GM08714 (cell line): ENCODE measurements around the gene HNRNPA2B1.
"Not testable (repeated sequence)": the region's sequence is repeated elsewhere in the genome, so short reads cannot be mapped to it uniquely, and the experiment has no call there.

Experiments used
- H3K4me3 ChIP-seq: fragments of 200-500 bp; sonication (Bioruptor generic); 2 replicates; pipeline ENCODE4 v1.5.1; 2014; ENCODE audit warnings: mild to moderate bottlenecking, low read length, inconsistent platforms
- ZNF274 ChIP-seq: IDR thresholded peaks from 2 replicates; pipeline ENCODE4 v1.6.1; 2012; ENCODE audit warnings: mild to moderate bottlenecking, low read depth, low read length

HNRNPA2B1 gene

DNA sequence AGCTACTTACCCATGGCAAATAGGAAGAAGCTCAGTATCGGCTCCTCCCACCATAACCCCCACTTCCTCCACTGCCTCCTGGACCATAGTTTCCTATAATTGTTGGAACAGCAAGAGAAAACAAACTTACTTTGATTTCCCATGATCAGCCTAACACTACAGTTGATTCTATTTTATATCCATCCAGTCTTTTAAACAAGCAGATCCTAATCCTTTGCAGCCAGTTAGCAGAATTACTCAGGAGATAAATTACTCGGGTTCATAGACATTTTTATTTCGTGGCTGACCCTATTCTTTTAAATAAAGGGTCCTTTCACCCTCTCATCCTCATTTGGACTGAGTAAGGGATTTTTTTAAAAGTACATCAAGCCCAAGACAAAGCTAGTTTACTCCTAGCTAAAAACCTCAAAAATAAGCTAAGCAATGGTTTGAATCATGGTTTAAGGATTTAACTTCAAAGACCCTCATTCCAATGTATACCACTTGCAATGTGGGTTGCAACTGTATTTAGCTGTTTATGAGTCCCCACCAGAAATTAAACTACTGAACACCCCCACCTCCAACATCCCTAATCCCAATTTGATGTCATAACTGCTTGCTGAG is 8.0 kb downstream of the HNRNPA2B1 start:
- TF ChIP-seq ZNF274, result no peak
- H3K4me3 ChIP-seq, result no peak overlapping the region; the same call in 1 of the 2 replicates

DNA sequence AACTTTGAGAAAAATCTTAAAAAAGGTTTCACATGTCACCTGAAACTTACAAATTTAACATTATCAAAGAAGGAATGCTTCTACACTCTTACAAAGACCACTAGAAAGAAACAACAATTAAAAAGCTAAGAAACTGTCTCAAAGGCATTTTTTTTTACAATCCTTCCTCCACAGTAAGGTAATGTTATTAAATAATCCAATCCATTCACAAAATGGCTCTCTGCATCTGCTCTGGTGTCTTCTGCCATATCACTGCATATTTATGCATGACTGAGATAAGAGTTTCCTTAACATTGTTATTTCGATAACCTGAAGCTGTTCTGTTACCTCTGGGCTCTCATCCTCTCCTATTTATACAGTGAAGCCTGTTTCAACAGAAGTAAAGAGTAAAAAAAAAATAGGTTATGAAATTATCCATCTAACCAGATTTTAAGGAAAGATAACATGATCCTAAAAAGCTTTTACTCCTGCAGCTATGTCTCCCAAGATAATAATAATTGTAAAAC is 8.5 kb downstream of the HNRNPA2B1 start:
- no peak overlapping the region; the same call in 1 of the 2 replicates for H3K4me3 ChIP-seq
- no peak for TF ChIP-seq ZNF274

DNA sequence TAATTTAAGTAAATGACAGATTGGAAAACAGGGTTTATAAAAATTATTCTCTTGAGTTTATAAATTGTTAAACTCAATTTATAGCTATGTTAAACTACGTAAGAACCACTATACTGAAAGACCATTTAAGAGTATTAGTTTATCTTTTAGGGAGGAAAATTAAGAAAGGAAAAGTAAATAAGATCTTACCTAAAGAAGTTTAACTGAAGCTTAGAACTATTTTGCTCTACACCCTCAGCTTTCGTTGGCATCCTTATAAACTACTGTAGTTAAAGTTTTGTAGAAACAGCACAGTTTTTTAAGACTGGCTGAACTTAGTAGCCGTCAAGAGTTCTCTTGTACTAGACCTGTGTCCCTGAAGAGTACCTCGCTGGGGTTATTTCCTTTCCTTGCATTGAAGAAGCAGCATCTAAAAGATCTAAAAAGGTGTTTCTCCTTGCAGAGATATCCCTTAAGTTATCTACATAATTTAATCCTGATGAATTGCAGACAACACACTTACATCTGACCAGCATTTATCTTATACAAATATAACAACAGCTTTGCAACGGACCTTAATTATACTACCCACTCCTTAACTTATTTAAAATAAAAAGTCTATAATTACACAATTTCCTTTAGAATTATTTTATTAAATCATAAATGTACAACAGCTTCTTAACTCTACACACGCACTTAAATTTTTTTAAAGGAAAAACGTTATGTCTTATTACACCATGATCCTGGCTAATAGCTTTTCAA is 9.1 kb downstream of the HNRNPA2B1 start:
- no peak overlapping the region for H3K4me3 ChIP-seq
- no peak for TF ChIP-seq ZNF274

DNA sequence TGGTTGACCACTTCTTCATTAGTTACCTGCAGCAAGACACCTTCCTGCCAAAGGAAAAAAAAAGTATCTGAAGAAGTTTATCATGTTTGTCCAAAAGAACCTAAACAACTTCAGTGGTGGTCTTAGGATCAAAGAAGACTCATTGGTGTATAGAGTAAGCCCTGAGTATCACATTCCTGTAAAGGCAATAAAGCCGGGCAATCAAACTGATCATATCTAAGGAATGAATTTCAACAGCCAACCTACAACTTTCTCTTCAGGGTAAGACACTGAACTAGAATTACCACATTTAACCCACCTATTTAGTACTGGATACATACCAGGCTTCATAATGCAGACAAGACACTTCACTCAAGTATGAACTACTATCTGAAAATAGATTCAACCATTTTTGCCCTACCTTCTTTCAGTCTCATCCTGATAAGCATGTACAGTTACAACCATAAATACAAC is 10.1 kb downstream of the HNRNPA2B1 start:
- no peak for TF ChIP-seq ZNF274
- no peak overlapping the region for H3K4me3 ChIP-seq

DNA sequence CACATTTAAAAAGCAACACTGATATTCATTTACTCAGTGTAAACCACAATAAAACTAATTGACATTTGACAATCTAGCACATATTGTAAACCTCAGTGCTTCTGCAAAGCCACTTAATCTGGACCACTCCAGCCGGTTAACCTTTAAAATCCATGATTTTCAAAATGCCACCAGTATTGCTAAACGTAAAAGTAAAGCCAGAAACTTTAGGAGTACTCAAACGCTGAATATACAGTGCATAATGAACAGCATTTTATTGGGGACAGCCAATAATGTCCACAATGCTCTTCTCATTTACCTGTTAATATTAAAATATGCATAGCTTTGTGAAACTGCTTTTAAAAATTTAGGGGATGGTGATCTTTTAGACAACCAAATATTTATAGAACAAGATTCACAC is 10.8 kb downstream of the HNRNPA2B1 start:
- no peak for TF ChIP-seq ZNF274
- H3K4me3 ChIP-seq, result no peak overlapping the region

DNA sequence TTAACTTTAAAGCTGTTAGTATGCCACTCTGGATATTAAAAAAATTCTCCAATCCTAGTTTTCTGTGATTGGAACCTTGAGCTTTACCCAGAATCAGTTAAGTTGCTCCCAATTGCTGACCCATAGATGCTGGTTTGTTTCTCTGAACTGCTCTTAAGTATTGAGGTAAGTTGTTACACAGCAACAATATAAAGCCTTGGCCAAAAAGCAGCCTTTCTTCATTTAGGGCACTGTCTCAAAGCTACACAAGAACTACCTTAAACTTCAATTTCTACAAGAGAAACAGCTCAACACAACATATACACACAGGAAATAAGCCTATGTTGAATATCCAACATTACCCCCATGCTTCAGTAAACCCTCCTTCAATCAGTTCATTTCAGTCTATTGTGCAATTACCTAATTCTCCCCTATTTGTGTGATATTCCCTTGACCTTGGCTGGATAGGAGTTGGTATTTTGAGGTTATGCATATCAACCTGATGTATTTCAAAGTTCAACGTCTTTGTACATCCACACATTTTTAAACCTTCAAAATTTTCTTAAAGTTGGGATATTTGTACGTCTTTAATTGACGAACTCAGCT is 11.5 kb downstream of the HNRNPA2B1 start:
- no peak overlapping the region for H3K4me3 ChIP-seq
- TF ChIP-seq ZNF274, result no peak

DNA sequence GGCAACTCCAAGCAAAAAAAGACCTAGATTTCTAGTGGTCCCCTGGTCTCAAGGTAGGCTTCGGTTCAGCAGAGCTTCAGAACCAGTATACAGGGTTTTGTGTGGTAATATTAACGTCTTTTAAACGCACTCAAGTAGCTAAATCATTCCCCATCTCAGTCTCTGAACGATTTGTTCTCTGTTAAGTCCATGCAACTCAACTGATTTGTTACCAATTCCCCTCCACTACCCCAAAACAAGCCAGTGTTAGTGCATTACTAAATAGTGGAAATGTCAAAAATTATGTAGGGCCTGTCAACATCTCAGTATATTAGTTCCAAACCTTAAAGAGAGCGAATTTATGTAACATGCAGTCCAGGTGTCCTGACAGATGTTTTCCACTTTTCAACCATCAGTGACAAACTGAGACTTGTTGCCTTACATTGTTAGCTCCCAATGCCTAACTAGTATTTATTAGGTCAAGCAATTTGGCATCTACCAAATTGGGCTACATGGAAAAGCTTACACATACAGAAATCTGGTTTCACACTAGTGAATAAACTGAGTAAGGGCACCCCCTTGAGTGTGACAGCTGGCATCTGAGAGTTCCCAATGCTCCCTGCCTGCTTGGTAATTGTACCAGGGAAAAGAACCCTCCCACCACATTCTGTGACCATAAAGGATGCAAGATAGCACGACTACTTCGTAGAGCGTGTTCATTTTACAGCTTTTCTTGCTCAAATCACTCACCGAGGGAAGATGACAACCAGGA is 12.2 kb downstream of the HNRNPA2B1 start:
- no peak overlapping the region for H3K4me3 ChIP-seq

DNA sequence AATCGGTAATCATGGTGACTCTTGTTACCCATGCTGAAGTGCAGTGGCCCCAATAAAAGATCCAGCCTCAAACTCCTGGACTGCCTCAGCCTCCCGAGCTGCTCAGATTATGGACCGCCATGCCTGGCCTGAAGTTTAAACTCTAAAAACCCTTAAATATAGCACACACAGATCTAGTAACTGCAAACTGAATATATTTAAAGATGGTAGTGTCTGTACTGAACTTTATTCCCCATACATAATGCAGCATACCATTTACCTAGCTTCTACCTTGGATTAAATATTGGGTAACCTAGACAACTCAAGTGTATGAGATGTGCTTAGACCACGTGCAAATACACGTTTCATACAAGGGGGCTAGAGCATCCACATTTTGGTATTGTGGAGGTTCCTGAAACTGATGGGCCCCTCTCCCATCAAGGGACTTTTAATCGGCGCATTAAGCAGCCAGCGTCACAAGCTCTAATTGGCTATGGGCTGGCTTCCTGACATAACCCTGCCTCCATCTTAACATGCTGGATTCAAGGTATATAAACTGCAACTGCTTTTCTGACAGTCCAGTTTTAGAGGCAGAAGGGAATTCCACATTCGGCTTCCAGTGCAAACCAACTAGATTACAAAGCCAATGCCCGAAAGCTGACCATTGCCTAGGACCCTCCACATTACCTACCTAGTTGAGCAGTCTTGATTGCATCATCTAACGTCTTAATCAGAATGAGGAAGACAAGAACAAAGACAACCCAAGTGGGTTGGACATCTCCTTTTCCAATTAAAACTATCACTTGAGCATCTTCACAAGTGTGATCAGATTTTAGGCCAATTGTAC is 13.0 kb downstream of the HNRNPA2B1 start:
- no peak overlapping the region for H3K4me3 ChIP-seq
- no peak for TF ChIP-seq ZNF274

More for the DNA sequence above, 12.2 kb downstream of the HNRNPA2B1 start:
- TF ChIP-seq ZNF274, result no peak

DNA sequence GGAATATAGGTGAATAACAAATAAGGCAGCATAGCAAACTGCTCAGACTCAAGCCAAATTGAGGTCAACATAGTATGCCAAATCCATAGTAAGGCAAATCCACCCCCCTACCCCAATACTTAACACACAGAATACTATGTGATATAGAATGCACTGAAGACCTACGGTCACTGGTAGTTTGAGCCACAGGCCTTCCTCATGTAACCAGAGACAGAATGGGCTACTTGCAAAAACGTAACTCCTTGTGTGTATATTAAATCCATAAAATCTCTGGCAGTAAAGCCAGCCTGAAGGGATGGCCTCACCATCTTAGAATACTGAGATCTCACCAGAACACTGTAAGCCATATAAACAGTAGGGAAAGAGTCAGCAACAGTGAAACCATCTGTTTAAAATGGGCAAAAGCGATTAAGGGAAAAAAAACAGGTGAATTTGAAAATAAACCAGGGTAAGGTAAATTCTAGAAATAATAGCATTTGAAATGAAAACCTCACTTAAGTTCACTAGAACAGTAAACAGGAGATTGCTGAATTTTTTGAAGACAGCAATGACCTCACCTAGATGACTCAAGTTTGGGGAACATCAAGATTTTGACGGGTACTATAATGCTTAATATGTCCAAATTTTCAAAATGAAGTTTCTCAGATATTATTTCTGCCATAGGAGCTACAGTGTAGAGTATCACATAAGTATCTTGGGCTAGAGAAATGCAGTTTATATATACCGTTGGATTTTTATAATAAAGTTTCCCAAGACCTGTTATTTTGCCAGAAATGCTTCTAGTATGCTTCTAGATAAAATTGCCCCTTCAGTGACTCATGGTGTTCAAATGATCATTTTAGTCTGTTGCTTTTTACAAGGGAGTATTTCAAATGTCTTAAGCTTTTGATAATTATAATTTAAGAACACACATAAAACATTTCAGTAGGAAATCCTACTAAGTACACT is 13.9 kb downstream of the HNRNPA2B1 start:
- H3K4me3 ChIP-seq, result no peak overlapping the region

DNA sequence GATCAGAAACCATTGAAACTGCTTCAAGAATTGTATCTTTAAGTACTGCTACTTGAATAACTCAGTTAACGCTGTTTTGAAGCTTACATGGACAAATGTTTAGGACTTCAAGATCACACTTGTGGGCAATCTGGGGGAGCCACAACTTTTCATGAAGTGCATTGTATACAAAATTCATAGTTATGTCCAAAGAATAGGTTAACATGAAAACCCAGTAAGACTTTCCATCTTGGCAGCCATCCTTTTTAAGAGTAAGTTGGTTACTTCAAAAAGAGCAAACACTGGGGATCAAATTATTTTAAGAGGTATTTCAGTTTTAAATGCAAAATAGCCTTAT is 14.7 kb downstream of the HNRNPA2B1 start:
- no peak overlapping the region for H3K4me3 ChIP-seq
- no peak for TF ChIP-seq ZNF274

More for the DNA sequence above, 13.9 kb downstream of the HNRNPA2B1 start:
- TF ChIP-seq ZNF274, result no peak

DNA sequence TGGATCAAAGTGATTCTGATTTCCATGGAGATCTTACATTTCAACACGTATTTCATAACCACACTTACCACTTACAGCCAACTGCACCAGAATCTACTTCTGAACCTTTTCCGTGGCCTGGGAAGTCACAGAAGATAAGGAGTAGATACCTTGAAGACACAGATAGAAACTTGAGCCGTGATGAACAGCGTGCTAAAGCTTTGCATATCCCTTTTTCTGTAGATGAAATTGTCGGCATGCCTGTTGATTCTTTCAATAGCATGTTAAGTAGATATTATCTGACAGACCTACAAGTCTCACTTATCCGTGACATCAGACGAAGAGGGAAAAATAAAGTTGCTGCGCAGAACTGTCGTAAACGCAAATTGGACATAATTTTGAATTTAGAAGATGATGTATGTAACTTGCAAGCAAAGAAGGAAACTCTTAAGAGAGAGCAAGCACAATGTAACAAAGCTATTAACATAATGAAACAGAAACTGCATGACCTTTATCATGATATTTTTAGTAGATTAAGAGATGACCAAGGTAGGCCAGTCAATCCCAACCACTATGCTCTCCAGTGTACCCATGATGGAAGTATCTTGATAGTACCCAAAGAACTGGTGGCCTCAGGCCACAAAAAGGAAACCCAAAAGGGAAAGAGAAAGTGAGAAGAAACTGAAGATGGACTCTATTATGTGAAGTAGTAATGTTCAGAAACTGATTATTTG is 15.3 kb downstream of the HNRNPA2B1 start:
- no peak overlapping the region for H3K4me3 ChIP-seq
- no peak for TF ChIP-seq ZNF274

DNA sequence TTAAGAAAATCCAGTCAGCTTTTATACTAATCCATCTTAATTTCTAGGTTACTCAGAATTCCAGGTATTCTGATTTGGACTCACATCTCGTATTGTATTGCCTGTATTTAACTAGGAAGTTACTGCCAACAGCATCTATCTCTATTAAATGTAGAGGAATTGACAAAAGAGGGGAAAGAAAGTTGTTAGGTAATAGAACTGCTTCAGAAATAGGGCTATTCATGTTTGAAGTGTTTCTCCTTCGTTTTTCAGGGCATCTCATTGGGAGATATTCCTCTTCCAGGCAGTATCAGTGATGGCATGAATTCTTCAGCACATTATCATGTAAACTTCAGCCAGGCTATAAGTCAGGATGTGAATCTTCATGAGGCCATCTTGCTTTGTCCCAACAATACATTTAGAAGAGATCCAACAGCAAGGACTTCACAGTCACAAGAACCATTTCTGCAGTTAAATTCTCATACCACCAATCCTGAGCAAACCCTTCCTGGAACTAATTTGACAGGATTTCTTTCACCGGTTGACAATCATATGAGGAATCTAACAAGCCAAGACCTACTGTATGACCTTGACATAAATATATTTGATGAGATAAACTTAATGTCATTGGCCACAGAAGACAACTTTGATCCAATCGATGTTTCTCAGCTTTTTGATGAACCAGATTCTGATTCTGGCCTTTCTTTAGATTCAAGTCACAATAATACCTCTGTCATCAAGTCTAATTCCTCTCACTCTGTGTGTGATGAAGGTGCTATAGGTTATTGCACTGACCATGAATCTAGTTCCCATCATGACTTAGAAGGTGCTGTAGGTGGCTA is 16.1 kb downstream of the HNRNPA2B1 start:
- H3K4me3 ChIP-seq, result not testable (repeated sequence)
